ENCODE results near the gene TAF6L. TPM values are rescaled to one million over a fixed set of nuclear protein-coding genes. Genes with fewer than 3 reads are reported as not detected.

Gene TAF6L
- polyA plus RNA-seq, 1 donor from 2014 or later, result 55.2 TPM

- Histone ChIP-seq H3K27ac (ENCODE audit: low read length) (no peak overlapping the region), H3K4me3 (ENCODE audit: low read length) (no peak overlapping the region), H3K27me3 (ENCODE audit: insufficient read depth, low read depth, low read length) (no peaks in the 10 kb centered on the region)
Measured at GRCh38 chr11:62752177-62752785, 18.9 kb upstream of the TAF6L start.

GRCh38 chr11:62752994-62753735, 18.0 kb upstream of the TAF6L start:
- H2AFZ ChIP-seq (ENCODE audit: low read depth, low read length), result peak overlapping the region; percentile 96
- no peaks in the 10 kb centered on the region for H3F3A ChIP-seq (ENCODE audit: insufficient read depth, low read length, poor library complexity, severe bottlenecking)
- H3K4me2 ChIP-seq (ENCODE audit: low read length), result no peak overlapping the region
- no peaks in the 10 kb centered on the region for H3K36me3 ChIP-seq (ENCODE audit: insufficient read depth, low read length)
- H3K9me2 ChIP-seq (ENCODE audit: insufficient read depth, low read length), result no peaks in the 10 kb centered on the region
- no peaks in the 10 kb centered on the region for H3K27me3 ChIP-seq (ENCODE audit: insufficient read depth, low read depth, low read length)
- H3K27ac ChIP-seq (ENCODE audit: low read length), result peak overlapping the region; percentile 95
- H3K9ac ChIP-seq (ENCODE audit: low read length), result peak overlapping the region; percentile 92
- peaks cover 5% of the 10 kb centered on the region for H3K79me2 ChIP-seq (replicated peaks; ENCODE audit: insufficient read depth, low read length)
- no peaks in the 10 kb centered on the region for H4K20me1 ChIP-seq (ENCODE audit: insufficient read depth)
- H3K4me3 ChIP-seq (ENCODE audit: low read length), result peak overlapping the region; percentile 74
- H3K9me3 ChIP-seq (ENCODE audit: low read length), result no peaks in the 10 kb centered on the region
- TF ChIP-seq POLR2AphosphoS5 (IDR thresholded peaks at IDR 0.05), result no peak
- TF ChIP-seq MXI1 (conservative IDR thresholded peaks at IDR 0.05; ENCODE audit: poor library complexity, severe bottlenecking), result no peak
- TF ChIP-seq RAD21 (conservative IDR thresholded peaks at IDR 0.05), result no peak
- no peak for TF ChIP-seq EZH2 (IDR thresholded peaks at IDR 0.05; ENCODE audit: borderline replicate concordance, insufficient read depth, low read length, poor library complexity, severe bottlenecking)
- no peak for TF ChIP-seq TAF1 (IDR thresholded peaks at IDR 0.05; ENCODE audit: low read depth)
- TF ChIP-seq, protein P1, sequence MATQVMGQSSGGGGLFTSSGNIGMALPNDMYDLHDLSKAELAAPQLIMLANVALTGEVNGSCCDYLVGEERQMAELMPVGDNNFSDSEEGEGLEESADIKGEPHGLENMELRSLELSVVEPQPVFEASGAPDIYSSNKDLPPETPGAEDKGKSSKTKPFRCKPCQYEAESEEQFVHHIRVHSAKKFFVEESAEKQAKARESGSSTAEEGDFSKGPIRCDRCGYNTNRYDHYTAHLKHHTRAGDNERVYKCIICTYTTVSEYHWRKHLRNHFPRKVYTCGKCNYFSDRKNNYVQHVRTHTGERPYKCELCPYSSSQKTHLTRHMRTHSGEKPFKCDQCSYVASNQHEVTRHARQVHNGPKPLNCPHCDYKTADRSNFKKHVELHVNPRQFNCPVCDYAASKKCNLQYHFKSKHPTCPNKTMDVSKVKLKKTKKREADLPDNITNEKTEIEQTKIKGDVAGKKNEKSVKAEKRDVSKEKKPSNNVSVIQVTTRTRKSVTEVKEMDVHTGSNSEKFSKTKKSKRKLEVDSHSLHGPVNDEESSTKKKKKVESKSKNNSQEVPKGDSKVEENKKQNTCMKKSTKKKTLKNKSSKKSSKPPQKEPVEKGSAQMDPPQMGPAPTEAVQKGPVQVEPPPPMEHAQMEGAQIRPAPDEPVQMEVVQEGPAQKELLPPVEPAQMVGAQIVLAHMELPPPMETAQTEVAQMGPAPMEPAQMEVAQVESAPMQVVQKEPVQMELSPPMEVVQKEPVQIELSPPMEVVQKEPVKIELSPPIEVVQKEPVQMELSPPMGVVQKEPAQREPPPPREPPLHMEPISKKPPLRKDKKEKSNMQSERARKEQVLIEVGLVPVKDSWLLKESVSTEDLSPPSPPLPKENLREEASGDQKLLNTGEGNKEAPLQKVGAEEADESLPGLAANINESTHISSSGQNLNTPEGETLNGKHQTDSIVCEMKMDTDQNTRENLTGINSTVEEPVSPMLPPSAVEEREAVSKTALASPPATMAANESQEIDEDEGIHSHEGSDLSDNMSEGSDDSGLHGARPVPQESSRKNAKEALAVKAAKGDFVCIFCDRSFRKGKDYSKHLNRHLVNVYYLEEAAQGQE (IDR thresholded peaks at IDR 0.05; ENCODE audit: borderline replicate concordance), result no peak
- no peak for TF ChIP-seq CTCF (IDR thresholded peaks at IDR 0.05; ENCODE audit: poor library complexity, severe bottlenecking)

More at GRCh38 chr11:62752177-62752785, 18.9 kb upstream of the TAF6L start:
- H3K4me2 ChIP-seq (ENCODE audit: low read length), result no peak overlapping the region
- H3K79me2 ChIP-seq (replicated peaks; ENCODE audit: insufficient read depth, low read length), result peaks cover 5% of the 10 kb centered on the region
- H3K9me3 ChIP-seq (ENCODE audit: low read length), result no peaks in the 10 kb centered on the region
- H3K9ac ChIP-seq (ENCODE audit: low read length), result no peak overlapping the region
- H2AFZ ChIP-seq (ENCODE audit: low read depth, low read length), result no peak overlapping the region
- no peak for TF ChIP-seq TAF1 (IDR thresholded peaks at IDR 0.05; ENCODE audit: low read depth)
- TF ChIP-seq, protein P1 (IDR thresholded peaks at IDR 0.05; ENCODE audit: borderline replicate concordance), result no peak
- no peak for TF ChIP-seq SMC3 (conservative IDR thresholded peaks at IDR 0.05; ENCODE audit: poor library complexity)
- no peak for TF ChIP-seq POLR2AphosphoS5 (IDR thresholded peaks at IDR 0.05)
- no peak for TF ChIP-seq EP300 (conservative IDR thresholded peaks at IDR 0.05; ENCODE audit: poor library complexity, severe bottlenecking)
- TF ChIP-seq CTCF (IDR thresholded peaks at IDR 0.05; ENCODE audit: poor library complexity, severe bottlenecking), result no peak
- no peak for TF ChIP-seq MXI1 (conservative IDR thresholded peaks at IDR 0.05; ENCODE audit: poor library complexity, severe bottlenecking)
- TF ChIP-seq EZH2 (IDR thresholded peaks at IDR 0.05; ENCODE audit: borderline replicate concordance, insufficient read depth, low read length, poor library complexity, severe bottlenecking), result no peak
- no peak for TF ChIP-seq RAD21 (conservative IDR thresholded peaks at IDR 0.05)
- H3F3A ChIP-seq (ENCODE audit: insufficient read depth, low read length, poor library complexity, severe bottlenecking), result no peaks in the 10 kb centered on the region
- H4K20me1 ChIP-seq (ENCODE audit: insufficient read depth), result no peaks in the 10 kb centered on the region
- H3K9me2 ChIP-seq (ENCODE audit: insufficient read depth, low read length), result no peaks in the 10 kb centered on the region
- no peaks in the 10 kb centered on the region for H3K36me3 ChIP-seq (ENCODE audit: insufficient read depth, low read length)

Measured in neural cell (in vitro differentiated cells).